ENCODE results near the gene LAMTOR2. TPM values are rescaled to one million over a fixed set of nuclear protein-coding genes. Genes with fewer than 3 reads are reported as not detected.

LAMTOR2 gene
- total and polyA plus RNA-seq, 5 donors from 2014 or later, result 20.2 to 162 (median 118) TPM

GRCh38 chr1:156055281-156056048 lies 883 bp downstream of the LAMTOR2 start:
- Histone ChIP-seq H3K36me3 (ENCODE audit: control insufficient read depth, insufficient read depth, low read length) (peaks cover 5% of the 10 kb centered on the region), H3K9me3 (ENCODE audit: control insufficient read depth in 2 of 2, low read length in 2 of 2) (no peaks in the 10 kb centered on the region), H3K4me3 (ENCODE audit: low read depth, low read length) (peak overlapping the region; percentile 97), H3K27me3 (ENCODE audit: control insufficient read depth, insufficient read depth, low read length) (no peaks in the 10 kb centered on the region), H3K27ac (ENCODE audit: insufficient read depth, low read length, poor library complexity, severe bottlenecking) (peak overlapping the region; percentile 85), H3K4me1 (ENCODE audit: control insufficient read depth, insufficient read depth, low read length, poor library complexity, severe bottlenecking) (peaks cover 22% of the 10 kb centered on the region)
- ATAC-seq (ENCODE audit: low read depth in 2 of 2), result no peak
- no peaks in the 10 kb centered on the region for H3K9me3 Mint-ChIP-seq
- H3K27me3 Mint-ChIP-seq, result no peaks in the 10 kb centered on the region
- peak overlapping the region; percentile 63 to 95 (median 93) for H3K27ac Mint-ChIP-seq
- H3K4me3 Mint-ChIP-seq, result peak overlapping the region; percentile 91 to 96 (median 94)
- no peak for DNase-seq
- no peaks in the 10 kb centered on the region for H3K36me3 Mint-ChIP-seq
- peaks cover 14 to 42% (median 23%) of the 10 kb centered on the region in 4 donors for H3K4me1 Mint-ChIP-seq

GRCh38 chr1:156056326-156056849 lies 1.8 kb downstream of the LAMTOR2 start:
- H3K4me1 ChIP-seq (ENCODE audit: control insufficient read depth, insufficient read depth, low read length, poor library complexity, severe bottlenecking), result peaks cover 22% of the 10 kb centered on the region
- no peak for ATAC-seq (ENCODE audit: low read depth in 2 of 2)
- no peaks in the 10 kb centered on the region for H3K36me3 Mint-ChIP-seq
- H3K4me1 Mint-ChIP-seq, result peaks cover 14 to 40% (median 23%) of the 10 kb centered on the region in 4 donors
- H3K27ac ChIP-seq (ENCODE audit: insufficient read depth, low read length, poor library complexity, severe bottlenecking), result no peak overlapping the region
- H3K36me3 ChIP-seq (ENCODE audit: control insufficient read depth, insufficient read depth, low read length), result peaks cover 5% of the 10 kb centered on the region
- no peak overlapping the region for H3K4me3 ChIP-seq (ENCODE audit: low read depth, low read length)
- H3K27ac Mint-ChIP-seq, result no peak overlapping the region
- no peak for DNase-seq
- no peaks in the 10 kb centered on the region for H3K9me3 Mint-ChIP-seq
- peak overlapping the region; percentile 17 to 91 (median 40) for H3K4me3 Mint-ChIP-seq
- no peaks in the 10 kb centered on the region for H3K27me3 Mint-ChIP-seq
- no peaks in the 10 kb centered on the region for H3K27me3 ChIP-seq (ENCODE audit: control insufficient read depth, insufficient read depth, low read length)
- no peaks in the 10 kb centered on the region for H3K9me3 ChIP-seq (ENCODE audit: control insufficient read depth in 2 of 2, low read length in 2 of 2)

GRCh38 chr1:156060937-156061636 lies 6.5 kb downstream of the LAMTOR2 start, which contains the start of gene RAB25:
TSS of gene RAB25 (plus strand) at chr1:156061160. CDS start at chr1:156061401, 241 bp downstream.
- Mint-ChIP-seq H3K4me1 (peaks cover 0 to 9% (median 7%) of the 10 kb centered on the region in 4 donors), H3K36me3 (no peaks in the 10 kb centered on the region), H3K9me3 (no peaks in the 10 kb centered on the region), H3K4me3 (peak within 1 kb of the TSS in 1 of 4 donors; percentile 15), H3K27me3 (no peaks in the 10 kb centered on the region), H3K27ac (peak within 1 kb of the TSS in 2 of 3 donors; percentile 36 to 48)
- ATAC-seq (ENCODE audit: low read depth in 2 of 2) (no peak), DNase-seq (no peak)
- no peak within 1 kb of the TSS for H3K4me3 ChIP-seq (ENCODE audit: low read depth, low read length)
- H3K36me3 ChIP-seq (ENCODE audit: control insufficient read depth, insufficient read depth, low read length), result peaks cover 5% of the 10 kb centered on the region
- H3K9me3 ChIP-seq (ENCODE audit: control insufficient read depth in 2 of 2, low read length in 2 of 2), result no peaks in the 10 kb centered on the region
- peaks cover 4% of the 10 kb centered on the region for H3K4me1 ChIP-seq (ENCODE audit: control insufficient read depth, insufficient read depth, low read length, poor library complexity, severe bottlenecking)
- H3K27me3 ChIP-seq (ENCODE audit: control insufficient read depth, insufficient read depth, low read length), result no peaks in the 10 kb centered on the region
- no peak within 1 kb of the TSS for H3K27ac ChIP-seq (ENCODE audit: insufficient read depth, low read length, poor library complexity, severe bottlenecking)

- Histone ChIP-seq H3K36me3 (ENCODE audit: control insufficient read depth, insufficient read depth, low read length) (peaks cover 5% of the 10 kb centered on the region), H3K27me3 (ENCODE audit: control insufficient read depth, insufficient read depth, low read length) (no peaks in the 10 kb centered on the region), H3K4me3 (ENCODE audit: low read depth, low read length) (no peak overlapping the region), H3K27ac (ENCODE audit: insufficient read depth, low read length, poor library complexity, severe bottlenecking) (no peak overlapping the region), H3K9me3 (ENCODE audit: control insufficient read depth in 2 of 2, low read length in 2 of 2) (no peaks in the 10 kb centered on the region), H3K4me1 (ENCODE audit: control insufficient read depth, insufficient read depth, low read length, poor library complexity, severe bottlenecking) (peaks cover 2% of the 10 kb centered on the region)
- no peak for ATAC-seq (ENCODE audit: low read depth in 2 of 2)
- peaks cover 4% of the 10 kb centered on the region for H3K27me3 Mint-ChIP-seq
- no peaks in the 10 kb centered on the region for H3K36me3 Mint-ChIP-seq
- H3K4me3 Mint-ChIP-seq, result peak overlapping the region in 1 of 4 donors; percentile 47
- DNase-seq, result no peak
- H3K4me1 Mint-ChIP-seq, result peaks cover 0 to 9% (median 7%) of the 10 kb centered on the region in 4 donors
- no peak overlapping the region for H3K27ac Mint-ChIP-seq
- no peaks in the 10 kb centered on the region for H3K9me3 Mint-ChIP-seq
Observed at GRCh38 chr1:156062189-156062588, 7.6 kb downstream of the LAMTOR2 start.

- no peaks in the 10 kb centered on the region for H3K36me3 ChIP-seq (ENCODE audit: control insufficient read depth, insufficient read depth, low read length)
- H3K4me1 Mint-ChIP-seq, result peaks cover 0 to 8% (median 6%) of the 10 kb centered on the region in 4 donors
- H3K9me3 Mint-ChIP-seq, result no peaks in the 10 kb centered on the region
- no peak for DNase-seq
- no peak overlapping the region for H3K4me3 Mint-ChIP-seq
- H3K4me1 ChIP-seq (ENCODE audit: control insufficient read depth, insufficient read depth, low read length, poor library complexity, severe bottlenecking), result peaks cover 2% of the 10 kb centered on the region
- no peak overlapping the region for H3K27ac ChIP-seq (ENCODE audit: insufficient read depth, low read length, poor library complexity, severe bottlenecking)
- H3K27me3 ChIP-seq (ENCODE audit: control insufficient read depth, insufficient read depth, low read length), result no peaks in the 10 kb centered on the region
- H3K27me3 Mint-ChIP-seq, result peaks cover 4% of the 10 kb centered on the region
- no peak overlapping the region for H3K27ac Mint-ChIP-seq
- no peak overlapping the region for H3K4me3 ChIP-seq (ENCODE audit: low read depth, low read length)
- H3K9me3 ChIP-seq (ENCODE audit: control insufficient read depth in 2 of 2, low read length in 2 of 2), result no peaks in the 10 kb centered on the region
- H3K36me3 Mint-ChIP-seq, result no peaks in the 10 kb centered on the region
- no peak for ATAC-seq (ENCODE audit: low read depth in 2 of 2)
Observed at GRCh38 chr1:156063997-156064285, 9.4 kb downstream of the LAMTOR2 start.

GRCh38 chr1:156064615-156065014 lies 10.0 kb downstream of the LAMTOR2 start:
- Histone ChIP-seq H3K27ac (ENCODE audit: insufficient read depth, low read length, poor library complexity, severe bottlenecking) (no peak overlapping the region), H3K9me3 (ENCODE audit: control insufficient read depth in 2 of 2, low read length in 2 of 2) (no peaks in the 10 kb centered on the region), H3K4me3 (ENCODE audit: low read depth, low read length) (no peak overlapping the region), H3K4me1 (ENCODE audit: control insufficient read depth, insufficient read depth, low read length, poor library complexity, severe bottlenecking) (peaks cover 2% of the 10 kb centered on the region), H3K36me3 (ENCODE audit: control insufficient read depth, insufficient read depth, low read length) (no peaks in the 10 kb centered on the region), H3K27me3 (ENCODE audit: control insufficient read depth, insufficient read depth, low read length) (no peaks in the 10 kb centered on the region)
- no peak for ATAC-seq (ENCODE audit: low read depth in 2 of 2)
- peaks cover 4% of the 10 kb centered on the region for H3K27me3 Mint-ChIP-seq
- H3K27ac Mint-ChIP-seq, result no peak overlapping the region
- no peaks in the 10 kb centered on the region for H3K36me3 Mint-ChIP-seq
- no peak for DNase-seq
- H3K9me3 Mint-ChIP-seq, result no peaks in the 10 kb centered on the region
- H3K4me1 Mint-ChIP-seq, result peaks cover 0 to 8% (median 6%) of the 10 kb centered on the region in 4 donors
- H3K4me3 Mint-ChIP-seq, result no peak overlapping the region

- Histone ChIP-seq H3K9me3 (ENCODE audit: control insufficient read depth in 2 of 2, low read length in 2 of 2) (no peaks in the 10 kb centered on the region), H3K27me3 (ENCODE audit: control insufficient read depth, insufficient read depth, low read length) (no peaks in the 10 kb centered on the region), H3K27ac (ENCODE audit: insufficient read depth, low read length, poor library complexity, severe bottlenecking) (no peak overlapping the region), H3K36me3 (ENCODE audit: control insufficient read depth, insufficient read depth, low read length) (no peaks in the 10 kb centered on the region), H3K4me3 (ENCODE audit: low read depth, low read length) (no peak overlapping the region), H3K4me1 (ENCODE audit: control insufficient read depth, insufficient read depth, low read length, poor library complexity, severe bottlenecking) (peaks cover 2% of the 10 kb centered on the region)
- Mint-ChIP-seq H3K27ac (peak overlapping the region in 2 of 3 donors; percentile 29 to 73), H3K4me3 (no peak overlapping the region), H3K36me3 (no peaks in the 10 kb centered on the region), H3K27me3 (peaks cover 4% of the 10 kb centered on the region), H3K4me1 (peaks cover 0 to 8% (median 6%) of the 10 kb centered on the region in 4 donors), H3K9me3 (no peaks in the 10 kb centered on the region)
- no peak for DNase-seq
- ATAC-seq (ENCODE audit: low read depth in 2 of 2), result no peak
Observed at GRCh38 chr1:156065212-156065611, 10.6 kb downstream of the LAMTOR2 start.
